B cell (primary cell): Measurements from ENCODE around the gene SEMA6D. TPM values are rescaled to one million over a fixed set of nuclear protein-coding genes. Genes with fewer than 3 reads are reported as not detected.

Experiments used
- ATAC-seq: fragments of 200-7000 bp; cut with Tn5 transposase; one replicate; pipeline ENCODE4 v1.10.0; 2021; ENCODE audit warnings: low read depth, mild to moderate bottlenecking, moderate number of reproducible peaks, moderate library complexity
- CTCF ChIA-PET: fragments of 350-600 bp; sonication (Branson Sonifier 250); formaldehyde crosslinking; loops from one replicate; lab custom pipeline; 2021; ENCODE audit warnings: antibody characterized with exemption, inconsistent platforms; lab: Charles Lee
- POLR2A ChIA-PET: fragments of 350-600 bp; sonication (Branson Sonifier 250); formaldehyde crosslinking; loops from one replicate; lab custom pipeline; 2021; ENCODE audit warnings: antibody characterized with exemption; lab: Charles Lee
- DNase-seq: peaks from one replicate; pipeline ENCODE4 v3.0.0; 2013
- H2AFZ ChIP-seq: 2 replicates; pipeline ENCODE4 v1.6.1; 2012; ENCODE audit warnings: mild to moderate bottlenecking, low read depth, low read length; ENCODE audit not compliant: insufficient read depth, poor library complexity, severe bottlenecking
- H3K27ac ChIP-seq, 2 donors: 1 replicate in 1 of 2; 2 replicates in 1 of 2; pipeline ENCODE4 v1.5.1; 2012 to 2013; ENCODE audit warnings: low read length in 2 of 2, mild to moderate bottlenecking in 2 of 2, moderate library complexity in 1 of 2
- H3K27me3 ChIP-seq, 4 experiments: fragments of 200-600 bp in 1 of 4; sonication (generic) in 1 of 4; replicated peaks in 1 of 4; 1 replicate in 2 of 4; 2 replicates in 2 of 4; pipeline versions ENCODE4 v1.6.1 to v1.7.0; 2013 to 2016; ENCODE audit warnings: low read length in 3 of 4, mild to moderate bottlenecking in 2 of 4, mixed read lengths in 1 of 4, moderate library complexity in 1 of 4; ENCODE audit not compliant: insufficient read depth in 4 of 4, control insufficient read depth in 3 of 4; ENCODE audit errors: control extremely low read depth in 1 of 4
- H3K36me3 ChIP-seq, 2 experiments: replicated peaks in 1 of 2; 1 replicate in 1 of 2; 2 replicates in 1 of 2; pipeline versions ENCODE4 v1.6.1 to v1.7.1; 2013; ENCODE audit warnings: low read length in 1 of 2; ENCODE audit not compliant: insufficient read depth in 2 of 2, control insufficient read depth in 1 of 2; ENCODE audit errors: control extremely low read depth in 1 of 2, extremely low read depth in 1 of 2
- H3K4me1 ChIP-seq, 2 donors: fragments of 200-600 bp in 1 of 2; sonication (generic) in 1 of 2; 1 replicate in 1 of 2; 2 replicates in 1 of 2; pipeline versions ENCODE4 v1.5.1 to v1.6.1; 2013 to 2017; ENCODE audit warnings: low read length in 2 of 2; ENCODE audit not compliant: control insufficient read depth in 2 of 2, insufficient read depth in 2 of 2
- H3K4me2 ChIP-seq: replicated peaks from 2 replicates; pipeline ENCODE3; 2012; ENCODE audit warnings: mild to moderate bottlenecking, low read depth, low read length; ENCODE audit not compliant: poor library complexity, severe bottlenecking
- H3K4me3 ChIP-seq, 5 experiments: fragments of 200-600 bp in 1 of 5; sonication (generic) in 1 of 5; 1 replicate in 3 of 5; 2 replicates in 2 of 5; pipeline versions ENCODE4 v1.5.1 to v1.7.0; 2011 to 2016; ENCODE audit warnings: low read length in 4 of 5, mild to moderate bottlenecking in 4 of 5, low read depth in 2 of 5, control low read depth in 1 of 5, moderate library complexity in 1 of 5; ENCODE audit not compliant: insufficient read depth in 1 of 5; ENCODE audit errors: control extremely low read depth in 1 of 5, extremely low read depth in 1 of 5
- H3K79me2 ChIP-seq: fragments of 200-600 bp; sonication (generic); one replicate; pipeline ENCODE4 v1.6.0; 2016; ENCODE audit warnings: low read length; ENCODE audit not compliant: control insufficient read depth, insufficient read depth
- H3K9ac ChIP-seq: fragments of 200-600 bp; sonication (generic); 2 replicates; pipeline ENCODE4 v1.6.1; 2017; ENCODE audit warnings: mild to moderate bottlenecking, low read length, moderate library complexity
- H3K9me3 ChIP-seq, 3 donors: one replicate each; pipeline versions ENCODE4 v1.6.1 to v1.7.1; 2013; ENCODE audit warnings: low read length in 2 of 3; ENCODE audit not compliant: control insufficient read depth in 2 of 3, insufficient read depth in 1 of 3; ENCODE audit errors: control extremely low read depth in 1 of 3
- H4K20me1 ChIP-seq: 2 replicates; pipeline ENCODE4 v1.6.0; 2012; ENCODE audit warnings: mild to moderate bottlenecking, low read length; ENCODE audit not compliant: insufficient read depth, control insufficient read depth, poor library complexity, severe bottlenecking
- H3K27ac Mint-ChIP-seq: one replicate; pipeline ENCODE4 v1.8.0; 2021; ENCODE audit warnings: mixed read lengths
- H3K27me3 Mint-ChIP-seq: one replicate; pipeline ENCODE4 v1.8.0; 2021; ENCODE audit warnings: mixed read lengths
- H3K4me1 Mint-ChIP-seq: one replicate; pipeline ENCODE4 v1.8.0; 2021; ENCODE audit warnings: mixed read lengths
- H3K4me3 Mint-ChIP-seq: one replicate; pipeline ENCODE4 v1.8.0; 2021; ENCODE audit warnings: mixed read lengths
- H3K9me3 Mint-ChIP-seq: one replicate; pipeline ENCODE4 v1.8.0; 2022; ENCODE audit warnings: mixed read lengths; ENCODE audit not compliant: insufficient read depth
- CTCF ChIP-seq: fragments of 200-600 bp; IDR thresholded peaks from one replicate; pipeline ENCODE4 v1.8.0; 2022; ENCODE audit warnings: antibody characterized with exemption, mild to moderate bottlenecking
- EZH2 ChIP-seq: IDR thresholded peaks from 2 replicates; pipeline ENCODE4 v1.6.1; 2012; ENCODE audit warnings: borderline replicate concordance, low read depth, mild to moderate bottlenecking, moderate library complexity, low read length; ENCODE audit not compliant: insufficient read depth, poor library complexity, severe bottlenecking
- WGBS: methylation state at CpG from one replicate; pipeline ENCODE4 v1.1.5; 2013; ENCODE audit warnings: missing lambda C conversion rate; ENCODE audit not compliant: insufficient coverage; 5-methylcytosine and 5-hydroxymethylcytosine counted together
- intact Hi-C: fragments of 100-400 bp; cut with micrococcal nuclease; formaldehyde crosslinking; loops from one replicate; pipeline ENCODE4 v1.10.0; 2022
- polyA plus RNA-seq: library from polyadenylated mRNA; depleted of rRNA; stranded (reverse); fragments of >200 nt; gene quantifications from 2 replicates; pipeline ENCODE4 v1.2.3, GENCODE V29; 2012
- total RNA-seq, 2 donors: library from RNA; stranded (reverse); fragments of 120-200 nt in 1 of 2; gene quantifications; 1 replicate in 1 of 2; 2 replicates in 1 of 2; pipeline versions ENCODE4 v1.2.3 to v1.2.4, GENCODE V29; 2013 to 2022

Gene SEMA6D
- total and polyA plus RNA-seq, 2 donors (not counting 1 experiment from before 2014, with no cell fraction given) = not detected

GRCh38 chr15:47716516-47716915 lies 789 bp upstream of the SEMA6D start:
- H3K4me2 ChIP-seq = no peak overlapping the region
- TF ChIP-seq EZH2 (no peak), CTCF (no peak)
- Mint-ChIP-seq H3K4me3 (no peak overlapping the region), H3K4me1 (peaks cover 10% of the 10 kb centered on the region), H3K27ac (no peak overlapping the region), H3K9me3 (no peaks in the 10 kb centered on the region), H3K27me3 (peaks cover 50% of the 10 kb centered on the region)
- peaks cover 0 to 4% (median 2%) of the 10 kb centered on the region in 3 donors for H3K9me3 ChIP-seq
- no peak overlapping the region for H2AFZ ChIP-seq
- peaks cover 0 to 30% (median 18%) of the 10 kb centered on the region in 4 experiments for H3K27me3 ChIP-seq
- peaks cover 0 to 5% of the 10 kb centered on the region in 2 donors for H3K4me1 ChIP-seq
- H3K27ac ChIP-seq = no peak overlapping the region
- DNase-seq (no peak), ATAC-seq (no peak)
- no peaks in the 10 kb centered on the region for H3K79me2 ChIP-seq
- no peaks in the 10 kb centered on the region for H3K36me3 ChIP-seq
- no peaks in the 10 kb centered on the region for H4K20me1 ChIP-seq
- intact Hi-C loops = no loop called here
- ChIA-PET CTCF (no interaction called here), POLR2A (no interaction called here)
- H3K4me3 ChIP-seq = no peak overlapping the region
- WGBS = no CpG with 5 or more reads among the region's 2 CpGs
- H3K9ac ChIP-seq = no peak overlapping the region

GRCh38 chr15:47718497-47719437 lies 1.5 kb downstream of the SEMA6D start:
- no peak overlapping the region for H3K27ac Mint-ChIP-seq
- no peak overlapping the region for H3K4me3 ChIP-seq
- no peaks in the 10 kb centered on the region for H3K79me2 ChIP-seq
- no peaks in the 10 kb centered on the region for H3K36me3 ChIP-seq
- H3K9ac ChIP-seq = no peak overlapping the region
- intact Hi-C loops = no loop called here
- H3K4me1 Mint-ChIP-seq = peaks cover 10% of the 10 kb centered on the region
- peaks cover 64% of the 10 kb centered on the region for H3K27me3 Mint-ChIP-seq
- peaks cover 0 to 4% (median 2%) of the 10 kb centered on the region in 3 donors for H3K9me3 ChIP-seq
- H3K27ac ChIP-seq = no peak overlapping the region
- H3K4me3 Mint-ChIP-seq = no peak overlapping the region
- CTCF ChIA-PET = no interaction called here
- ATAC-seq = no peak
- POLR2A ChIA-PET = no interaction called here
- DNase-seq = no peak
- H3K9me3 Mint-ChIP-seq = no peaks in the 10 kb centered on the region
- no peaks in the 10 kb centered on the region for H4K20me1 ChIP-seq
- peak overlapping the region; percentile 12 for H3K4me2 ChIP-seq
- H2AFZ ChIP-seq = no peak overlapping the region
- peaks cover 0 to 5% of the 10 kb centered on the region in 2 donors for H3K4me1 ChIP-seq
- H3K27me3 ChIP-seq = peaks cover 0 to 31% (median 18%) of the 10 kb centered on the region in 4 experiments
- no peak for TF ChIP-seq EZH2
- no peak for TF ChIP-seq CTCF
- WGBS = 4% methylated on average over 34 of the region's 48 CpGs
